Gastroesophageal sphincter (tissue), 3 donors: ENCODE results near the gene MAP1B.

Experiments
- POLR2AphosphoS5 ChIP-seq: sonication (generic); formaldehyde crosslinking; IDR thresholded peaks from one replicate; pipeline ENCODE4 v1.6.1; 2017; ENCODE audit warnings: antibody characterized with exemption
- TF ChIP-seq, protein P1 (sequence below), 4 experiments: fragments of 200-600 bp in 2 of 4; fragments of 450-650 bp in 2 of 4; sonication (generic) in 1 of 4; IDR thresholded peaks; one replicate each; pipeline ENCODE4 v1.5.1; 2017 to 2019; ENCODE audit warnings: antibody characterized with exemption in 4 of 4, mild to moderate bottlenecking in 2 of 4, moderate library complexity in 2 of 4

DNA sequence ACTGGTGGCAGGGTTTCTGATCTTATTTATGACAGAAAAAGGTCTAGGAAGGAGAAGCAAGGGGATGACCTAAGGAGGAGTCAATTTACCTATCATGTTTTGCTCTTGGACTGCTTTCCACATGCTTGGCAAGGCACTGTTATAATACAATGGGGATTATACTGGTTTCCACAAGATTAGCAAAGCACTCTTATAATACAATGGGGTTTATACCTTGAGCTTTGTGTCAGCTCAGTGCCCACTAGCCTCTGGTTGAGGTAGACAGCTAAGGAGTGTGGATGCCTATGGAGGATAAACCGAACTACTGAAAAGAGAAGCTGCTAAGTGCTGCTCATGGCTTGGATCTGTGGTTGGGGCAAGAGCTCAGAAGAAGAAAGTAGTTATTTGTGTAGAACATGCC lies 144.1 kb downstream of the MAP1B start:
- TF ChIP-seq, protein P1, sequence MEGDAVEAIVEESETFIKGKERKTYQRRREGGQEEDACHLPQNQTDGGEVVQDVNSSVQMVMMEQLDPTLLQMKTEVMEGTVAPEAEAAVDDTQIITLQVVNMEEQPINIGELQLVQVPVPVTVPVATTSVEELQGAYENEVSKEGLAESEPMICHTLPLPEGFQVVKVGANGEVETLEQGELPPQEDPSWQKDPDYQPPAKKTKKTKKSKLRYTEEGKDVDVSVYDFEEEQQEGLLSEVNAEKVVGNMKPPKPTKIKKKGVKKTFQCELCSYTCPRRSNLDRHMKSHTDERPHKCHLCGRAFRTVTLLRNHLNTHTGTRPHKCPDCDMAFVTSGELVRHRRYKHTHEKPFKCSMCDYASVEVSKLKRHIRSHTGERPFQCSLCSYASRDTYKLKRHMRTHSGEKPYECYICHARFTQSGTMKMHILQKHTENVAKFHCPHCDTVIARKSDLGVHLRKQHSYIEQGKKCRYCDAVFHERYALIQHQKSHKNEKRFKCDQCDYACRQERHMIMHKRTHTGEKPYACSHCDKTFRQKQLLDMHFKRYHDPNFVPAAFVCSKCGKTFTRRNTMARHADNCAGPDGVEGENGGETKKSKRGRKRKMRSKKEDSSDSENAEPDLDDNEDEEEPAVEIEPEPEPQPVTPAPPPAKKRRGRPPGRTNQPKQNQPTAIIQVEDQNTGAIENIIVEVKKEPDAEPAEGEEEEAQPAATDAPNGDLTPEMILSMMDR (IDR thresholded peaks at IDR 0.05), result no peak
- TF ChIP-seq POLR2AphosphoS5, result no peak
